ENCODE results near the gene VWA2. TPM values are rescaled to one million over a fixed set of nuclear protein-coding genes. Genes with fewer than 3 reads are reported as not detected.

Gene VWA2
- polyA plus RNA-seq, 1 of the 3 experiments (the other 2 are of a cell fraction), result not detected

DNA sequence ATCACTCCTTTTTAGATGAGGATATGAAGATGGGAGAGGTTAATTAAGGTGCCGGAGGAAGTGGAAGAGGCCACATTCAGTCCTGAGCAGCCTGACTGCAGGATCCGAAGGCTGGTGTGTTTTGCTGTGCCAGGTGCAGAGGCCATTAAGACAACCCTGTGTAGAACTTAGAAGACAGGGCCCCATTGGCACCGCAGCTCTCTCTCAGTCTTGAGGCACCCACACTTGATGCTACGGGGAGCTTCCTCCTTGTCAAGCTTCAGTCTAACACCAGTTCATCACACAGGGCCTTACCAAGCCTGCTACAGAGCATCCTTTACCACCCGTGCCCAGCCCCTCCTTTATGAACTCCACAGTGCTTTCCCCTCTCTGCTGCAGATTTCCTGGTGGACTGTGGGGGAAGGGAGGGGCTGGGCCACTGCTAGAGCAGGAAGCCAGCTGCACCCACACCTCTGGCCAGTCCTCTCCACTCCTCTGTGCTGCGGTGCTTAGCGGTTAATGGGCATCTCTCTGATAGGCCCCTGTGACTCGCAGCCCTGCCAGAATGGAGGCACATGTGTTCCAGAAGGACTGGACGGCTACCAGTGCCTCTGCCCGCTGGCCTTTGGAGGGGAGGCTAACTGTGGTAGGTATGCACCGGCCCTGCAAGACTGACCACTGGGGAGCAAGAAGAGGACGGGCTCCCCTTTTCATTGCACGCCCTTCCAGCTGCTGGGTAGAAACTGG is 45.5 kb downstream of the VWA2 start (continued):
- TF ChIP-seq REST (IDR thresholded peaks at IDR 0.05; ENCODE audit: low read depth, low read length), result no peak

GRCh38 chr10:114285961-114286441 is 46.9 kb downstream of the VWA2 start:
- no peak overlapping the region for H3K27ac ChIP-seq (ENCODE audit: low read depth in 2 of 2, low read length in 1 of 2)
- no peak overlapping the region for H3K9ac ChIP-seq
- no peaks in the 10 kb centered on the region for H3F3A ChIP-seq (replicated peaks; ENCODE audit: insufficient read depth)
- no peaks in the 10 kb centered on the region for H3K9me3 ChIP-seq
- DNase-seq, result no peak
- ChIA-PET POLR2A (no interaction called here), CTCF (interaction anchor here (5.2 kb wide), 1 partner anchor 18 kb away, joined by 37 read pairs; no protein-coding TSS in a partner anchor)
- H3K36me3 ChIP-seq (replicated peaks in 1 of 2; ENCODE audit: control insufficient read depth in 1 of 2, insufficient read depth in 2 of 2, low read length in 1 of 2), result no peaks in the 10 kb centered on the region
- no peaks in the 10 kb centered on the region for H4K20me1 ChIP-seq (ENCODE audit: insufficient read depth)
- H3K4me2 ChIP-seq, result no peak overlapping the region
- no peaks in the 10 kb centered on the region for H3K9me2 ChIP-seq
- H3K4me1 ChIP-seq (ENCODE audit: control insufficient read depth in 1 of 2, insufficient read depth in 2 of 2, low read depth in 1 of 2, low read length in 1 of 2), result peaks cover 0 to 7% of the 10 kb centered on the region in 2 experiments; a peak in 1 of 4 replicates
- 88% methylated on average over 18 of the region's 31 CpGs for WGBS (ENCODE audit: low lambda C conversion rate)
- no peak overlapping the region for H3K4me3 ChIP-seq (ENCODE audit: low read depth in 2 of 2, low read length in 1 of 2)
- H2AFZ ChIP-seq (ENCODE audit: low read depth), result no peak overlapping the region
- H3K27me3 ChIP-seq (ENCODE audit: insufficient read depth), result no peaks in the 10 kb centered on the region
- TF ChIP-seq GATA2 (CRISPR knock-in tag; IDR thresholded peaks at IDR 0.05) (no peak), MXI1 (IDR thresholded peaks at IDR 0.05; ENCODE audit: low read depth, low read length) (no peak), USF2 (IDR thresholded peaks at IDR 0.05; ENCODE audit: borderline replicate concordance, low read depth, low read length) (no peak), TEAD4 (IDR thresholded peaks at IDR 0.05; ENCODE audit: borderline replicate concordance, insufficient read depth) (no peak), PBX3 (IDR thresholded peaks at IDR 0.05) (no peak), FOSL2 (IDR thresholded peaks at IDR 0.05; ENCODE audit: borderline replicate concordance, low read depth) (no peak), EZH2phosphoT487 (IDR thresholded peaks at IDR 0.05; ENCODE audit: borderline replicate concordance, low read depth) (no peak), RCOR1 (IDR thresholded peaks at IDR 0.05; ENCODE audit: low read length) (no peak), SIN3A (IDR thresholded peaks at IDR 0.05; ENCODE audit: borderline replicate concordance, low read depth, low read length) (no peak), RAD21 (IDR thresholded peaks at IDR 0.05; ENCODE audit: low read length) (no peak), TAF1 (IDR thresholded peaks at IDR 0.05; ENCODE audit: borderline replicate concordance, low read depth, low read length) (no peak), EP300 (IDR thresholded peaks at IDR 0.05; ENCODE audit: borderline replicate concordance in 1 of 2, low read depth in 1 of 2, low read length in 1 of 2) (no peak)
- TF ChIP-seq, protein P1, sequence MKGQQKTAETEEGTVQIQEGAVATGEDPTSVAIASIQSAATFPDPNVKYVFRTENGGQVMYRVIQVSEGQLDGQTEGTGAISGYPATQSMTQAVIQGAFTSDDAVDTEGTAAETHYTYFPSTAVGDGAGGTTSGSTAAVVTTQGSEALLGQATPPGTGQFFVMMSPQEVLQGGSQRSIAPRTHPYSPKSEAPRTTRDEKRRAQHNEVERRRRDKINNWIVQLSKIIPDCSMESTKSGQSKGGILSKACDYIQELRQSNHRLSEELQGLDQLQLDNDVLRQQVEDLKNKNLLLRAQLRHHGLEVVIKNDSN (IDR thresholded peaks at IDR 0.05; ENCODE audit: borderline replicate concordance, low read depth), result no peak
- no peaks in the 10 kb centered on the region for H3K79me2 ChIP-seq (ENCODE audit: insufficient read depth)

Data from SK-N-SH (cell line).